ENCODE measurements around the gene HDAC4. TPM values are rescaled to one million over a fixed set of nuclear protein-coding genes. Genes with fewer than 3 reads are reported as not detected.
A peak's percentile ranks its signal among the peaks of the same experiment; 100 is the strongest.

The HDAC4 gene
- total RNA-seq, 1 experiment from 2014 or later: 5.6 TPM

DNA sequence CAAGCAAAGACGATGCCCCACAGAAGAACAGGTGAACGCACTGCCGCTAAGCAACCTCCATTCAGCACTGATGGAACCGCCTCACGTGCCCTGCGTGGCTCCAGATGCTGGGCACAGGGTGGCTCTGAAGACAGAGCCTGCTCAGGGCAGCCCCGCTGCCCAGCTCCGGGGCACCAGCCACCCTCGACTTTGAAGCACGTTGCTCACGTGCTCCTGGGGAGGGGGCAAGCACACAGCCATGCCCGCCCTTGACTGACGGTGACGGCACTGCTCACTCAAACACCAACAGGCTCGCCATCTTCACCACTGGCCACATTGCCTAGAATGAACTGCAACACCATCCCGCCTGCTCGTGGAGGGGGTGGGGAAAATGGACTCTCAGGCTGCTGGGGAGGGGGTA lies 251.3 kb downstream of the HDAC4 start:
- in situ Hi-C loops (cut with HindIII; ENCODE audit: low pct_unique_long_range_greater_than_20kb, low sequenced_read_pairs): no loop called here

DNA sequence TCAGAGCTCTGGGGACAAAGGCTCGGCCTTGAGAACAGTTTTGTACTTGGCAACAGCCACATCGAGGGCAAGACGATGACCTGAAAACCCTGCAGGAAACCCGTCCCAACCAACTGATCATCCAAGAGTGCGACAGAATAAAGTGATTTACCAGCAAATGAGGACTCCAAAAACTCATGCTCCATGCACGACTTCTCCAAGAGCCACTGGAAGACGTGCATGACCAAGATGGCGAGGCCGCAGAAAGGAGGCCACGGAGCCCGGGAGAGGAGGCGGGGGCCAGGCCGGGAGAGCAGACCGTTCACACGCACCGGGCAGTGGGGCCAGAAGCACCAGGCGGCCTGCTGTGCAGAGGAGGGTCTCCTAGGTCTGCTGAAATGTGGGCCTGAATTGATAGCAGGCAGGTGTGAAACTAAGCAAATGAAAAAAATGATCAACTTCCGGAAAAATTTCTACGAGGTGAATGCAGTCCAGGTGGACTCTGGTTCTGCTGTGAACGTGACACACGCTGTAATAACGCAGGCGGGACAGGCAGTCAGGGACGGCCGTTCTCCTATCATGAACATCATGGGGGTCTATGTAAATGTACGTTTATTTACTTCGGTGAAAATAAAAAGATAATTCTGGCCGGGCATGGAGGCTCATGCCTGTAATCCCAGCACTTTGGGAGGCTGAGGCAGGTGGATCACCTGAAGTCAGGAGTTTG lies 252.2 kb downstream of the HDAC4 start:
- no peak for DNase-seq (ENCODE audit: low read depth)
- in situ Hi-C loops (cut with HindIII; ENCODE audit: low pct_unique_long_range_greater_than_20kb, low sequenced_read_pairs): no loop called here

More for the DNA sequence above, 251.3 kb downstream of the HDAC4 start:
- no peak for DNase-seq (ENCODE audit: low read depth)

DNA sequence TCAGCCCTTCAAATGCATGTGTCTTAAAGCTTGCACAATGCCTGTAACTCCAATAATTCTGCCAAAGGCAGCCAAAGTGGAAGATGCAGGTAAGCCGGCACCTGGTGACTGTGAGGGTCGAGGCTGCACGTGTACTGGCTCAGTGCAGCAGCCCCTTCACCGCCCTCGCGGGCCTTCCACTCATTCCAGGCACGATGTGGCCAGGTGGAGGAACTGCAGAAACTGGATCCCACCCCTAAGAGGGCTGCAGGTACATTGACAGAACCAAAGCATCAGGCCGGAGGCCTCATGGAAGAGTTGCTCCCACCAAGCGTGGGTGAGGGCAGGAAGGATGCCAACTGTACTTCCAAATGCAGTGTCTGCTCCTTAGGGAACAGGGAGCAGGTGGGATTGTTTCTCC lies 253.4 kb downstream of the HDAC4 start:
- in situ Hi-C loops (cut with HindIII; ENCODE audit: low pct_unique_long_range_greater_than_20kb, low sequenced_read_pairs): no loop called here
- DNase-seq (ENCODE audit: low read depth): no peak

DNA sequence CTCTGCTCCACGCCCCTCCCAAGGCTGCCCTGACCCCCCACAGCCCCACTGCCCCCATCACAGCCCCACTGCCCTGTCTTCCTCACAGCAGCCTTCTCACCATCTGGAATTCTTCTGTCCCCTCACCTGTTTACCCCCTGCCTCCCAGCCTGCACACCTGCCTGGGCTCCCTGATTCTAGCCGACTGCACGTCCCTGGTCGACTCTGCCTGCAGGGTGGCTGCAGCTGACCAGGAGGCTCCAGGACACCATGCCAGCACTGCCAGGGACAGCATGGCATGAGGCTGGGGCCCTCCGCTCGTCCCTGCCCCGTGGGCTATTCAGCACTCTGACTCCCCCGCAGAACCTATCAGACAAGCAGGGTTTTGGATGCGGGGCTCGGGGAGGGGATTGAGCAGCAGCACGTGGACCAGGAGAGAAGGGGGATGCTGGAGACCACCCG lies 254.1 kb downstream of the HDAC4 start:
- no peak for DNase-seq (ENCODE audit: low read depth)
- in situ Hi-C loops (cut with HindIII; ENCODE audit: low pct_unique_long_range_greater_than_20kb, low sequenced_read_pairs): no loop called here

DNA sequence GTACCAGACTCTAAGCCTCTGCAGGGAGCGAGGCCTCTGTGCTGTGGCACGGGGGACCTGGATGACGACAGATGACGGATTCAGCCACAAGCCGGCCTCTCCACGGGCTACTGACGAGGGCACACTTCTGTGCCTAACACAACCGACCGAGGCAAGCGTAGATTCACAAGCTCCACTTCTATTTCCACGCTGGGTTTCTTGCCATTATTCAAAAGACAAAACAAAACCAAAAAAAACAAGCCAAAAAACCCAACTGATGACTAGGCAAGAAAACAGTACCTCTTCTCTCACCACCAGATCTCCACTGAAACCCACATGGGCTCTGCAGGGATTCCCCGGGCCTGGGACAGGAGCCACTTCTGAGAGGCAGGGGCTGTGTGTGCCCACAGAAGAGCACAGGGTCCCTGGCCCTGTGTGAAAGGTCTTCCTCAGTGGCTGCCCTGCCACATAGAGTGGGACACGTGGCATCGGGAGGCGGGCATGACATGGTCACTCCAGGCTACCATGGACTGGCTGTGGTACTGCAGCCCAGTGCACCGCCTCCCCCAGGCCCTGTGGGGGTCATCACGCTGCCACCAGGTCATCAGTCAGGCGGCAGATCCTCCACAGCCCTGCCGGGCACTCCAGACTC lies 254.7 kb downstream of the HDAC4 start:
- no peak for DNase-seq (ENCODE audit: low read depth)
- in situ Hi-C loops (cut with HindIII; ENCODE audit: low pct_unique_long_range_greater_than_20kb, low sequenced_read_pairs): no loop called here

- in situ Hi-C loops (cut with HindIII; ENCODE audit: low pct_unique_long_range_greater_than_20kb, low sequenced_read_pairs): no loop called here
- no peak for DNase-seq (ENCODE audit: low read depth)
These were observed 255.2 kb downstream of the HDAC4 start for GRCh38 chr2:239145601-239146000.

GRCh38 chr2:239145106-239145505 lies 255.7 kb downstream of the HDAC4 start:
- in situ Hi-C loops (cut with HindIII; ENCODE audit: low pct_unique_long_range_greater_than_20kb, low sequenced_read_pairs): no loop called here

GRCh38 chr2:239144713-239144999 lies 256.2 kb downstream of the HDAC4 start:
- no peak for DNase-seq (ENCODE audit: low read depth)
- in situ Hi-C loops (cut with HindIII; ENCODE audit: low pct_unique_long_range_greater_than_20kb, low sequenced_read_pairs): no loop called here

More at GRCh38 chr2:239145106-239145505, 255.7 kb downstream of the HDAC4 start:
- no peak for DNase-seq (ENCODE audit: low read depth)

DNA sequence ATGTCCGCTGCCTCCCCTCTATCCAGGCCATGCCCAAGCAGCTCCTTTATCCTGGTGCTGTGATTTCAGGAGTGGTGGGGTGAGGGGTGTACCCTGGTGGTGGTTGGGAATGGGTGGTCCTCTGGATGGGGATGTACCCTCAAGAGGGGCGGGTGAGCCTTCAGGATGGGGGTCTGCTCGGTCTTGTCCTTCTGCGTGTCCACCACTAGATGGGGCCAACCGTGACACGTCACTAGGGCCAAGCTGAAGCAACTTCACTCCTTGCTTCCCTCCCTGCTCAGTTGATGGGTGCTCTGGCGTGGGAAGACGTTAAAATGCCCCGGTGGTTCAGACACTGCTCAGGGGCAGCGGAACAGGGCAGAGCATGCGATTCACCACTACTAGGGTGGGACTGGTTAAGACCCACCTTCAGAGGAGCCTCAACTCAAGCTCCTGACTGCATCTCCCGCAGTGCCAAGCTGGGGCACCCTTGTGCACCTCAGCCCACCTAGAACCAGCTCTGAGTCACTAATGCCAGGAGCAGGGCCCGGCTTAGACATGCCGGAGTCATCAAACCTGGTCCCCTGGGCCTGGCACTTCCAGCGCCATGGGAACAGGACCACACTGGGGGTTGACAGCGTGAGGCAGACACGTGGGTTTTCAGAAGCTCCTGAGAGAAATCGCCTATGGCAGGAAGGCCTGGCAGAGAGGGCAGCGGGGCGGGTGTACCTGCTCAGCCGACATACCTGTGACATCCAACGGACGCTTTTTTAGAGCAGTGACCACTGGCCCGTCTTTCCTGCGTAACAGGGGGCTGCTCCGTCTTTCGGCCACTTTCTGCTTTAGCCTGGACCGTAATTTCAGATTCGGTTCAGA lies 256.7 kb downstream of the HDAC4 start:
- in situ Hi-C loops (cut with HindIII; ENCODE audit: low pct_unique_long_range_greater_than_20kb, low sequenced_read_pairs): no loop called here
- DNase-seq (ENCODE audit: low read depth): peak; percentile 3

GRCh38 chr2:239142806-239143205 lies 258.0 kb downstream of the HDAC4 start:
- DNase-seq (ENCODE audit: low read depth): no peak
- in situ Hi-C loops (cut with HindIII; ENCODE audit: low pct_unique_long_range_greater_than_20kb, low sequenced_read_pairs): no loop called here

GRCh38 chr2:239142296-239142695 lies 258.5 kb downstream of the HDAC4 start:
- in situ Hi-C loops (cut with HindIII; ENCODE audit: low pct_unique_long_range_greater_than_20kb, low sequenced_read_pairs): no loop called here
- DNase-seq (ENCODE audit: low read depth): no peak

GRCh38 chr2:239141021-239141760 lies 259.6 kb downstream of the HDAC4 start:
- in situ Hi-C loops (cut with HindIII; ENCODE audit: low pct_unique_long_range_greater_than_20kb, low sequenced_read_pairs): no loop called here
- no peak for DNase-seq (ENCODE audit: low read depth)

GRCh38 chr2:239140346-239141020 lies 260.3 kb downstream of the HDAC4 start:
- in situ Hi-C loops (cut with HindIII; ENCODE audit: low pct_unique_long_range_greater_than_20kb, low sequenced_read_pairs): no loop called here
- no peak for DNase-seq (ENCODE audit: low read depth)

- in situ Hi-C loops (cut with HindIII; ENCODE audit: low pct_unique_long_range_greater_than_20kb, low sequenced_read_pairs): no loop called here
- no peak for DNase-seq (ENCODE audit: low read depth)
These were observed 261.3 kb downstream of the HDAC4 start for GRCh38 chr2:239139566-239139965.

- in situ Hi-C loops (cut with HindIII; ENCODE audit: low pct_unique_long_range_greater_than_20kb, low sequenced_read_pairs): no loop called here
- no peak for DNase-seq (ENCODE audit: low read depth)
These were observed 261.7 kb downstream of the HDAC4 start for GRCh38 chr2:239139101-239139500.

- DNase-seq (ENCODE audit: low read depth): no peak
- in situ Hi-C loops (cut with HindIII; ENCODE audit: low pct_unique_long_range_greater_than_20kb, low sequenced_read_pairs): no loop called here
These were observed 262.2 kb downstream of the HDAC4 start for GRCh38 chr2:239138610-239139009.

GRCh38 chr2:239137898-239138283 lies 262.9 kb downstream of the HDAC4 start:
- DNase-seq (ENCODE audit: low read depth): no peak
- in situ Hi-C loops (cut with HindIII; ENCODE audit: low pct_unique_long_range_greater_than_20kb, low sequenced_read_pairs): no loop called here

Measured in Caki2 (cell line).